ENCODE data around the gene MPV17L2.
A peak's percentile ranks its signal among the peaks of the same experiment; 100 is the strongest.

The MPV17L2 gene

GRCh38 chr19:18218600-18218999 lies 25.6 kb downstream of the MPV17L2 start:
- DNase-seq (ENCODE audit: low spot score), result no peak

- no peak for DNase-seq (ENCODE audit: low spot score)
Observed at GRCh38 chr19:18219911-18220631, 27.1 kb downstream of the MPV17L2 start.

GRCh38 chr19:18220632-18221275 lies 27.7 kb downstream of the MPV17L2 start:
- DNase-seq (ENCODE audit: low spot score), result no peak

- no peak for DNase-seq (ENCODE audit: low spot score)
Observed at GRCh38 chr19:18221815-18222725, 29.1 kb downstream of the MPV17L2 start.

GRCh38 chr19:18223860-18224524 lies 31.0 kb downstream of the MPV17L2 start:
- DNase-seq (ENCODE audit: low spot score), result no peak

- DNase-seq (ENCODE audit: low spot score), result peak; percentile 89
Observed at GRCh38 chr19:18224525-18225354, 31.7 kb downstream of the MPV17L2 start.

GRCh38 chr19:18225355-18225701 lies 32.3 kb downstream of the MPV17L2 start:
- no peak for DNase-seq (ENCODE audit: low spot score)

- no peak for DNase-seq (ENCODE audit: low spot score)
Observed at GRCh38 chr19:18225702-18226468, 32.9 kb downstream of the MPV17L2 start, which contains the start of gene PDE4C. Gene PDE4C (minus strand): TSS chr19:18226438. CDS start chr19:18226415, 23 bp downstream.

- DNase-seq (ENCODE audit: low spot score), result no peak
Observed at GRCh38 chr19:18226956-18227780, 34.1 kb downstream of the MPV17L2 start.

GRCh38 chr19:18227781-18228271 lies 34.8 kb downstream of the MPV17L2 start:
- no peak for DNase-seq (ENCODE audit: low spot score)

- peak; percentile 13 for DNase-seq (ENCODE audit: low spot score)
Observed at GRCh38 chr19:18229474-18229873, 36.5 kb downstream of the MPV17L2 start.

GRCh38 chr19:18229915-18230314 lies 36.9 kb downstream of the MPV17L2 start:
- no peak for DNase-seq (ENCODE audit: low spot score)

GRCh38 chr19:18230941-18231734 lies 38.1 kb downstream of the MPV17L2 start:
- DNase-seq (ENCODE audit: low spot score), result no peak

- DNase-seq (ENCODE audit: low spot score), result no peak
Observed at GRCh38 chr19:18231775-18232174, 38.8 kb downstream of the MPV17L2 start.

GRCh38 chr19:18232540-18233223 lies 39.7 kb downstream of the MPV17L2 start:
- no peak for DNase-seq (ENCODE audit: low spot score)

GRCh38 chr19:18233224-18233825 lies 40.3 kb downstream of the MPV17L2 start:
- peak; percentile 22 for DNase-seq (ENCODE audit: low spot score)

- no peak for DNase-seq (ENCODE audit: low spot score)
Observed at GRCh38 chr19:18234194-18234593, 41.2 kb downstream of the MPV17L2 start.
